HEK293 (cell line): Measurements from ENCODE around the gene ALOX15B.
A peak's percentile ranks its signal among the peaks of the same experiment; 100 is the strongest.

Experiments used
- CTCF ChIA-PET: fragments of 350-600 bp; formaldehyde crosslinking; extraction: SDS; loops from one replicate; lab custom pipeline; 2021; ENCODE audit warnings: antibody characterized with exemption; lab: Yijun Ruan, JAX
- POLR2A ChIA-PET: fragments of 300-600 bp; formaldehyde crosslinking; extraction: SDS; loops from one replicate; lab custom pipeline; 2020; ENCODE audit warnings: antibody characterized with exemption, inconsistent platforms; lab: Yijun Ruan, JAX
- H3K27ac ChIP-seq: fragments of 200-500 bp; sonication (Bioruptor generic); 2 replicates; pipeline ENCODE4 v1.5.1; 2014; ENCODE audit warnings: low read depth, low read length, control low read depth, inconsistent platforms; ENCODE audit errors: extremely low read depth
- H3K36me3 ChIP-seq, 2 experiments: fragments of 200-500 bp in 1 of 2; sonication (Bioruptor generic) in 1 of 2; 1 replicate in 1 of 2; 2 replicates in 1 of 2; pipeline ENCODE4 v1.5.1; 2014 to 2017; ENCODE audit warnings: inconsistent platforms in 2 of 2, low read length in 2 of 2; ENCODE audit not compliant: control insufficient read depth in 2 of 2, insufficient read depth in 1 of 2
- H3K4me1 ChIP-seq: fragments of 200-500 bp; sonication (Bioruptor generic); 2 replicates; pipeline ENCODE4 v1.5.1; 2014; ENCODE audit warnings: mild to moderate bottlenecking, low read length, inconsistent platforms; ENCODE audit not compliant: control insufficient read depth, insufficient read depth
- H3K4me3 ChIP-seq: 2 replicates; pipeline ENCODE4 v1.5.1; 2011; ENCODE audit warnings: low read depth, mild to moderate bottlenecking, control low read depth, low read length, moderate library complexity
- H3K9me3 ChIP-seq: fragments of 200-500 bp; sonication (Bioruptor generic); 2 replicates; pipeline ENCODE4 v1.5.1; 2014; ENCODE audit warnings: low read depth, low read length, inconsistent platforms; ENCODE audit not compliant: control insufficient read depth, insufficient read depth
- GLI4 ChIP-seq: fragments of 450-650 bp; formaldehyde crosslinking; IDR thresholded peaks from 2 replicates; pipeline ENCODE4 v1.5.1; 2016; ENCODE audit warnings: missing biosample characterization, missing genetic modification characterization
- HOXA7 ChIP-seq: sonication (generic); formaldehyde crosslinking; IDR thresholded peaks from 2 replicates; pipeline ENCODE4 v1.8.1; 2022; ENCODE audit warnings: missing genetic modification reagents, borderline replicate concordance
- ZIC2 ChIP-seq: fragments of 450-650 bp; formaldehyde crosslinking; IDR thresholded peaks from 2 replicates; pipeline ENCODE4 v1.5.1; 2016; ENCODE audit warnings: missing biosample characterization, missing genetic modification characterization
- ZNF560 ChIP-seq: fragments of 450-650 bp; formaldehyde crosslinking; IDR thresholded peaks from 2 replicates; pipeline ENCODE4 v1.5.1; 2017; ENCODE audit warnings: missing biosample characterization, missing genetic modification characterization, borderline replicate concordance
- ZNF629 ChIP-seq: fragments of 450-650 bp; formaldehyde crosslinking; IDR thresholded peaks from 2 replicates; pipeline ENCODE4 v1.5.1; 2017; ENCODE audit warnings: missing biosample characterization, missing genetic modification characterization
- ZNF660 ChIP-seq: fragments of 450-650 bp; IDR thresholded peaks from 2 replicates; pipeline ENCODE4 v1.5.1; 2018; ENCODE audit warnings: missing biosample characterization, mild to moderate bottlenecking, missing genetic modification characterization
- TF ChIP-seq, protein P1 (sequence below): fragments of 450-650 bp; formaldehyde crosslinking; IDR thresholded peaks from 2 replicates; pipeline ENCODE4 v1.5.1; 2016; ENCODE audit warnings: missing biosample characterization, missing genetic modification characterization
- TF ChIP-seq, protein P2 (sequence below): fragments of 450-650 bp; IDR thresholded peaks from 2 replicates; pipeline ENCODE4 v1.5.1; 2018; ENCODE audit warnings: missing biosample characterization, mild to moderate bottlenecking, missing genetic modification characterization
- TF ChIP-seq, protein P3 (sequence below): fragments of 450-650 bp; formaldehyde crosslinking; IDR thresholded peaks from 2 replicates; pipeline ENCODE4 v1.5.1; 2016; ENCODE audit warnings: missing biosample characterization, missing genetic modification characterization
- TF ChIP-seq, protein P4 (sequence below): fragments of 450-650 bp; formaldehyde crosslinking; IDR thresholded peaks from 2 replicates; pipeline ENCODE4 v1.5.1; 2016; ENCODE audit warnings: missing biosample characterization, missing genetic modification characterization
- TF ChIP-seq, protein P5 (sequence below): fragments of 450-650 bp; formaldehyde crosslinking; IDR thresholded peaks from 2 replicates; pipeline ENCODE4 v1.5.0; 2017; ENCODE audit warnings: missing biosample characterization, missing genetic modification characterization, borderline replicate concordance

Gene ALOX15B

DNA sequence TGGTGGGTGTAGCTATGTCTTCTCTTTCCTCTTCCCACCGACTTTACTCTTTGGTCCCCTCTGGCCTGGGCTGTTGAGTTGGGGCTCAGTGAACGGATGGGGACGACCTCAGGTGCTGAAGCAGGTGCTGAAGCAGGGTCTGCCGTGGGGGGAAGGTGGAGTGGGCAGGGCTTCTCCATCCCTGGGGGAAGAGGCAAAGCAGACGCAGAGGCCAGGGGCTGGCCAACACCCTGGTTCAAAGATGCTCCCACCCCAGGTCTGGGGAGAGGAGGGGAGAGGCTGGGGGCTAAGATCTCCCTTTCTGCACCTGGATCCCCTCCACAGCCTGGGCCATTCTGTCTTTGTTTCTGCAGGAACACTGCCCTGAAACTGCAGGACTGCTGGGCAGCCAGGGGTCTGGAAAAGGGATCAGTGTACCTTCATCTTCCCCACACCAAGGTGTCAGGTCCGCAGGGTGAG lies 25.7 kb downstream of the ALOX15B start (continued):
- TF ChIP-seq ZNF560 (tag by site-specific recombination) (no peak), ZNF660 (tag by site-specific recombination) (no peak)
- TF ChIP-seq, protein P1, sequence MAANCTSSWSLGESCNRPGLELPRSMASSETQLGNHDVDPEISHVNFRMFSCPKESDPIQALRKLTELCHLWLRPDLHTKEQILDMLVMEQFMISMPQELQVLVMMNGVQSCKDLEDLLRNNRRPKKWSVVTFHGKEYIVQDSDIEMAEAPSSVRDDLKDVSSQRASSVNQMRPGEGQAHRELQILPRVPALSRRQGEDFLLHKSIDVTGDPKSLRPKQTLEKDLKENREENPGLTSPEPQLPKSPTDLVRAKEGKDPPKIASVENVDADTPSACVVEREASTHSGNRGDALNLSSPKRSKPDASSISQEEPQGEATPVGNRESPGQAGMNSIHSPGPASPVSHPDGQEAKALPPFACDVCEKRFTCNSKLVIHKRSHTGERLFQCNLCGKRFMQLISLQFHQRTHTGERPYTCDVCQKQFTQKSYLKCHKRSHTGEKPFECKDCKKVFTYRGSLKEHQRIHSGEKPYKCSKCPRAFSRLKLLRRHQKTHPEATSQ, result no peak
- TF ChIP-seq, protein P2, sequence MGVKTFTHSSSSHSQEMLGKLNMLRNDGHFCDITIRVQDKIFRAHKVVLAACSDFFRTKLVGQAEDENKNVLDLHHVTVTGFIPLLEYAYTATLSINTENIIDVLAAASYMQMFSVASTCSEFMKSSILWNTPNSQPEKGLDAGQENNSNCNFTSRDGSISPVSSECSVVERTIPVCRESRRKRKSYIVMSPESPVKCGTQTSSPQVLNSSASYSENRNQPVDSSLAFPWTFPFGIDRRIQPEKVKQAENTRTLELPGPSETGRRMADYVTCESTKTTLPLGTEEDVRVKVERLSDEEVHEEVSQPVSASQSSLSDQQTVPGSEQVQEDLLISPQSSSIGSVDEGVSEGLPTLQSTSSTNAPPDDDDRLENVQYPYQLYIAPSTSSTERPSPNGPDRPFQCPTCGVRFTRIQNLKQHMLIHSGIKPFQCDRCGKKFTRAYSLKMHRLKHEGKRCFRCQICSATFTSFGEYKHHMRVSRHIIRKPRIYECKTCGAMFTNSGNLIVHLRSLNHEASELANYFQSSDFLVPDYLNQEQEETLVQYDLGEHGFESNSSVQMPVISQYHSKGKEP (tag by site-specific recombination), result no peak

DNA sequence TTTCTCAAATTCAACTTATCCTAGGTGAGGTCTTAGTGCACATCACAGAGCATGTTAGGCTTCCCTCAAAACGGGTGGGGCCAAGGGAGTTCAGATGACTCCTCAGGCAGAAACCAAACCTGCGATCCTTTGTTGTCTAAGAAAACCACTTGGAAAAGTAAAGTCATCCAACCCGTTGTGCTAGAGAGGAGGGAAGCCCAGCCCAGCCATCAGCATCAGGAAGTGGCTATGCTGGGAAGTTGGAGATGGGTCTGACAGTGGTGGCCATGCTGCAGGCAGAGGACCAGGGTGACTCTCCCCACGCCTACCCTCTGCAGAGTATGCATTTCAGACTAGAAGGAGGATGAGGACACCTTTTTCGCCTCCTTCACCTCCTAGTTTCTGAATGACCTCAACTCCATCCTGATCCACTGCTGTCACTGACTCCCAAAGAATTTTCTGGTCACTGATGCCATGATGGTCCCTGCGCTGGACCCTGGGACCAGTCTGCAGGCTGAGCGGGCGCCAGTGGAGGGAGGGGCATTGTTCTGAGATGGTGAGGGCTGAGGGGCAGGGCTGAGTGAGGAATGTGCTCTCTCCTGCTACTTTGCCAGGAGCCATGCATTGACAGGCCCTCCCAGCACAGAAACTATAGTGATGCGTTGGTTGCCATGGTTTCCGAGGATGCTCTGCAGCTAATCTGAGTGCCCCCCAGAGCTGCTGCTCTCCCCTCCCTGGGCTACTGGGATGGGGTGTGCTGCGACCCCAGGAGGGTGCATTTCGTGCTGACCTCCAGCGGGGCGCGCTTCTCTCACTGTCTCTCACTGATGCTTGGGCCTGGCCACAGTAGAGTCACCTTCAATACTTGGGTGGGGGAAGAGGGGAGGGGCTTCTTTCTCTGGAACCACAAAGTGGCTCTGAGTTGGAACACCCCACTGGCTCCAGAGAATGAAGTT lies 28.2 kb downstream of the ALOX15B start:
- no peaks in the 10 kb centered on the region for H3K36me3 ChIP-seq
- TF ChIP-seq, protein P3, sequence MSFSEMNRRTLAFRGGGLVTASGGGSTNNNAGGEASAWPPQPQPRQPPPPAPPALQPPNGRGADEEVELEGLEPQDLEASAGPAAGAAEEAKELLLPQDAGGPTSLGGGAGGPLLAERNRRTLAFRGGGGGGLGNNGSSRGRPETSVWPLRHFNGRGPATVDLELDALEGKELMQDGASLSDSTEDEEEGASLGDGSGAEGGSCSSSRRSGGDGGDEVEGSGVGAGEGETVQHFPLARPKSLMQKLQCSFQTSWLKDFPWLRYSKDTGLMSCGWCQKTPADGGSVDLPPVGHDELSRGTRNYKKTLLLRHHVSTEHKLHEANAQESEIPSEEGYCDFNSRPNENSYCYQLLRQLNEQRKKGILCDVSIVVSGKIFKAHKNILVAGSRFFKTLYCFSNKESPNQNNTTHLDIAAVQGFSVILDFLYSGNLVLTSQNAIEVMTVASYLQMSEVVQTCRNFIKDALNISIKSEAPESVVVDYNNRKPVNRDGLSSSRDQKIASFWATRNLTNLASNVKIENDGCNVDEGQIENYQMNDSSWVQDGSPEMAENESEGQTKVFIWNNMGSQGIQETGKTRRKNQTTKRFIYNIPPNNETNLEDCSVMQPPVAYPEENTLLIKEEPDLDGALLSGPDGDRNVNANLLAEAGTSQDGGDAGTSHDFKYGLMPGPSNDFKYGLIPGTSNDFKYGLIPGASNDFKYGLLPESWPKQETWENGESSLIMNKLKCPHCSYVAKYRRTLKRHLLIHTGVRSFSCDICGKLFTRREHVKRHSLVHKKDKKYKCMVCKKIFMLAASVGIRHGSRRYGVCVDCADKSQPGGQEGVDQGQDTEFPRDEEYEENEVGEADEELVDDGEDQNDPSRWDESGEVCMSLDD, result no peak
- no peak for TF ChIP-seq GLI4 (tag by site-specific recombination)
- no peak overlapping the region for H3K4me3 ChIP-seq
- no peaks in the 10 kb centered on the region for H3K9me3 ChIP-seq
- CTCF ChIA-PET, result interaction anchor here (0.6 to 3.0 kb wide), 5 partner anchors 7 to 343 kb away, joined by 3 to 20 read pairs (median 5); no protein-coding TSS in a partner anchor
- H3K4me1 ChIP-seq, result peaks cover 13% of the 10 kb centered on the region
- H3K27ac ChIP-seq, result no peak overlapping the region
- POLR2A ChIA-PET, result no interaction called here

DNA sequence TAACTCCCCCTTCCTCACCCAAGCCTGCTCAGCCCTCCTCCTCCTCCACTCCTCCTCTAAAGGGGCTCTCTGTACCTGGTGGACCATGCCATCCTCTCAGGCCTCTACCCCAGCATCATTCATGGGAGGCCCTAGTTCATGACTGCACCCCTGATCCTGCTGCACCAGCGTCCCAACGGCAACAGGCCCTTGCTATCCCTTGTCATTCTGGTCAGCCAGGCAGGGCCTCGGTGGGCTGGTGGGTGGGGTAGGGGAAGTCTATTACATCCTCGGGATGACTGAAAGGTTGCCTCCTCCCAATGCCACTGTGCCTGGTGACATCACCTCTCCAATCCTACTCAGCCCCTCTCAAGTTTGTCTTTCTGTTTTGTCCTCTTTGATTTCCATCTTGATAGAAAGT lies 28.9 kb downstream of the ALOX15B start:
- H3K4me1 ChIP-seq, result peaks cover 9% of the 10 kb centered on the region
- no peaks in the 10 kb centered on the region for H3K36me3 ChIP-seq
- H3K9me3 ChIP-seq, result no peaks in the 10 kb centered on the region
- POLR2A ChIA-PET, result no interaction called here
- TF ChIP-seq ZIC2 (tag by site-specific recombination) (no peak), HOXA7 (CRISPR knock-in tag) (no peak), ZNF629 (tag by site-specific recombination) (no peak)
- TF ChIP-seq, protein P4, sequence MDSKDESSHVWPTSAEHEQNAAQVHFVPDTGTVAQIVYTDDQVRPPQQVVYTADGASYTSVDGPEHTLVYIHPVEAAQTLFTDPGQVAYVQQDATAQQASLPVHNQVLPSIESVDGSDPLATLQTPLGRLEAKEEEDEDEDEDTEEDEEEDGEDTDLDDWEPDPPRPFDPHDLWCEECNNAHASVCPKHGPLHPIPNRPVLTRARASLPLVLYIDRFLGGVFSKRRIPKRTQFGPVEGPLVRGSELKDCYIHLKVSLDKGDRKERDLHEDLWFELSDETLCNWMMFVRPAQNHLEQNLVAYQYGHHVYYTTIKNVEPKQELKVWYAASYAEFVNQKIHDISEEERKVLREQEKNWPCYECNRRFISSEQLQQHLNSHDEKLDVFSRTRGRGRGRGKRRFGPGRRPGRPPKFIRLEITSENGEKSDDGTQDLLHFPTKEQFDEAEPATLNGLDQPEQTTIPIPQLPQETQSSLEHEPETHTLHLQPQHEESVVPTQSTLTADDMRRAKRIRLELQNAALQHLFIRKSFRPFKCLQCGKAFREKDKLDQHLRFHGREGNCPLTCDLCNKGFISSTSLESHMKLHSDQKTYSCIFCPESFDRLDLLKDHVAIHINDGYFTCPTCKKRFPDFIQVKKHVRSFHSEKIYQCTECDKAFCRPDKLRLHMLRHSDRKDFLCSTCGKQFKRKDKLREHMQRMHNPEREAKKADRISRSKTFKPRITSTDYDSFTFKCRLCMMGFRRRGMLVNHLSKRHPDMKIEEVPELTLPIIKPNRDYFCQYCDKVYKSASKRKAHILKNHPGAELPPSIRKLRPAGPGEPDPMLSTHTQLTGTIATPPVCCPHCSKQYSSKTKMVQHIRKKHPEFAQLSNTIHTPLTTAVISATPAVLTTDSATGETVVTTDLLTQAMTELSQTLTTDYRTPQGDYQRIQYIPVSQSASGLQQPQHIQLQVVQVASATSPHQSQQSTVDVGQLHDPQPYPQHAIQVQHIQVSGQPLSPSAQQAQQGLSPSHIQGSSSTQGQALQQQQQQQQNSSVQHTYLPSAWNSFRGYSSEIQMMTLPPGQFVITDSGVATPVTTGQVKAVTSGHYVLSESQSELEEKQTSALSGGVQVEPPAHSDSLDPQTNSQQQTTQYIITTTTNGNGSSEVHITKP (tag by site-specific recombination), result peak; percentile 37; the same call in 1 of the 2 replicates
- TF ChIP-seq, protein P5, sequence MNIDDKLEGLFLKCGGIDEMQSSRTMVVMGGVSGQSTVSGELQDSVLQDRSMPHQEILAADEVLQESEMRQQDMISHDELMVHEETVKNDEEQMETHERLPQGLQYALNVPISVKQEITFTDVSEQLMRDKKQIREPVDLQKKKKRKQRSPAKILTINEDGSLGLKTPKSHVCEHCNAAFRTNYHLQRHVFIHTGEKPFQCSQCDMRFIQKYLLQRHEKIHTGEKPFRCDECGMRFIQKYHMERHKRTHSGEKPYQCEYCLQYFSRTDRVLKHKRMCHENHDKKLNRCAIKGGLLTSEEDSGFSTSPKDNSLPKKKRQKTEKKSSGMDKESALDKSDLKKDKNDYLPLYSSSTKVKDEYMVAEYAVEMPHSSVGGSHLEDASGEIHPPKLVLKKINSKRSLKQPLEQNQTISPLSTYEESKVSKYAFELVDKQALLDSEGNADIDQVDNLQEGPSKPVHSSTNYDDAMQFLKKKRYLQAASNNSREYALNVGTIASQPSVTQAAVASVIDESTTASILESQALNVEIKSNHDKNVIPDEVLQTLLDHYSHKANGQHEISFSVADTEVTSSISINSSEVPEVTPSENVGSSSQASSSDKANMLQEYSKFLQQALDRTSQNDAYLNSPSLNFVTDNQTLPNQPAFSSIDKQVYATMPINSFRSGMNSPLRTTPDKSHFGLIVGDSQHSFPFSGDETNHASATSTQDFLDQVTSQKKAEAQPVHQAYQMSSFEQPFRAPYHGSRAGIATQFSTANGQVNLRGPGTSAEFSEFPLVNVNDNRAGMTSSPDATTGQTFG, result no peak
- TF ChIP-seq, all 188 proteins: peak for 1
- Histone ChIP-seq H3K27ac (no peak overlapping the region), H3K4me3 (no peak overlapping the region)
- CTCF ChIA-PET, result interaction anchor here (1.0 to 27.3 kb wide), 6 partner anchors 8 to 91 kb away, joined by 3 to 561 read pairs (median 40); partner anchors contain the start of genes ALOX12B and ALOXE3
